PC-9 (cell line): Measurements from ENCODE around the gene ENPP6. TPM values are rescaled to one million over a fixed set of nuclear protein-coding genes. Genes with fewer than 3 reads are reported as not detected.

ENCODE experiments used
- BruUV-seq: library from RNA; stranded (reverse); fragments of 400-500 nt; replicated peaks from 2 replicates; lab custom pipeline; 2021; lab: Mats Ljungman, UMichigan
- CTCF ChIA-PET: fragments of 300-600 bp; sonication (Branson Sonifier 250); formaldehyde crosslinking; loops from one replicate; lab custom pipeline; 2022; ENCODE audit warnings: antibody characterized with exemption; lab: Charles Lee
- POLR2A ChIA-PET: fragments of 300-600 bp; sonication (Branson Sonifier 250); formaldehyde crosslinking; loops from one replicate; lab custom pipeline; 2022; ENCODE audit warnings: antibody characterized with exemption; ENCODE audit not compliant: unreplicated experiment; lab: Charles Lee
- DNase-seq, 2 experiments: peaks; one replicate each; pipeline versions ENCODE4 v3.0.0 to v3.0.0-alpha.2; 2015 to 2022; ENCODE audit warnings: mixed read lengths in 1 of 2
- H2AFZ ChIP-seq: fragments of 200-600 bp; sonication (generic); 2 replicates; pipeline ENCODE4 v1.8.1; 2017; ENCODE audit warnings: antibody characterized with exemption
- H3F3A ChIP-seq: fragments of 200-600 bp; sonication (generic); 2 replicates; pipeline ENCODE4 v1.8.1; 2017; ENCODE audit warnings: antibody characterized with exemption, mild to moderate bottlenecking, low read depth; ENCODE audit not compliant: insufficient read depth
- H3K27ac ChIP-seq: fragments of 200-600 bp; sonication (generic); 2 replicates; pipeline ENCODE4 v1.6.1; 2016; ENCODE audit warnings: mixed run types
- H3K27me3 ChIP-seq: fragments of 200-600 bp; sonication (generic); 2 replicates; pipeline ENCODE4 v1.6.1; 2016; ENCODE audit warnings: low read depth, mixed run types; ENCODE audit not compliant: insufficient read depth
- H3K36me3 ChIP-seq: fragments of 200-600 bp; sonication (generic); 2 replicates; pipeline ENCODE4 v1.6.1; 2016; ENCODE audit warnings: low read depth, mixed run types
- H3K4me1 ChIP-seq: fragments of 200-600 bp; sonication (generic); replicated peaks from 2 replicates; pipeline ENCODE4 v1.6.1; 2016; ENCODE audit warnings: mixed run types; ENCODE audit not compliant: insufficient read depth
- H3K4me2 ChIP-seq: fragments of 200-600 bp; sonication (generic); 2 replicates; pipeline ENCODE4 v1.6.1; 2017; ENCODE audit warnings: mixed run types
- H3K4me3 ChIP-seq: fragments of 200-600 bp; sonication (generic); 2 replicates; pipeline ENCODE4 v1.6.1; 2016; ENCODE audit warnings: mixed run types
- H3K79me2 ChIP-seq: fragments of 200-600 bp; sonication (generic); 2 replicates; pipeline ENCODE4 v1.6.1; 2017; ENCODE audit warnings: low read depth, mixed run types
- H3K9me2 ChIP-seq: fragments of 200-600 bp; sonication (generic); 2 replicates; pipeline ENCODE4 v1.8.1; 2017; ENCODE audit warnings: mild to moderate bottlenecking; ENCODE audit not compliant: insufficient read depth
- H3K9me3 ChIP-seq: fragments of 200-600 bp; sonication (generic); 2 replicates; pipeline ENCODE4 v1.8.1; 2016; ENCODE audit warnings: low read depth; ENCODE audit not compliant: insufficient read depth
- H4K20me1 ChIP-seq: fragments of 200-600 bp; sonication (generic); 2 replicates; pipeline ENCODE4 v1.8.1; 2017; ENCODE audit not compliant: insufficient read depth
- CTCF ChIP-seq: fragments of 200-600 bp; sonication (generic); conservative IDR thresholded peaks from 2 replicates; pipeline ENCODE4 v1.6.1; 2017; ENCODE audit warnings: mixed run types, antibody characterized with exemption, mild to moderate bottlenecking, moderate library complexity
- EZH2 ChIP-seq: fragments of 200-600 bp; sonication (generic); IDR thresholded peaks from 2 replicates; pipeline ENCODE4 v1.8.0; 2017; ENCODE audit warnings: antibody characterized with exemption, low read depth
- intact Hi-C: fragments of 100-400 bp; cut with micrococcal nuclease; formaldehyde crosslinking; loops from one replicate; pipeline ENCODE4 v1.10.0; 2022; ENCODE audit not compliant: unreplicated experiment
- total RNA-seq: library from RNA; stranded (reverse); gene quantifications from 2 replicates; pipeline ENCODE4 v1.2.3, GENCODE V29; 2021

ENPP6 gene
- total RNA-seq, 1 experiment from 2014 or later: not detected

GRCh38 chr4:184157322-184157721 is 60.4 kb downstream of the ENPP6 start:
- H3K4me2 ChIP-seq: no peak overlapping the region
- POLR2A ChIA-PET: no interaction called here
- H3K36me3 ChIP-seq: no peaks in the 10 kb centered on the region
- DNase-seq: no peak
- BruUV-seq: no TSS peak
- peaks cover 13% of the 10 kb centered on the region; the same call in 1 of the 2 replicates for H3K27me3 ChIP-seq
- CTCF ChIA-PET: no interaction called here
- no peaks in the 10 kb centered on the region for H4K20me1 ChIP-seq
- no peaks in the 10 kb centered on the region for H3K4me1 ChIP-seq
- TF ChIP-seq CTCF (no peak), EZH2 (no peak)
- no peak overlapping the region for H2AFZ ChIP-seq
- no peak overlapping the region for H3K4me3 ChIP-seq
- no peaks in the 10 kb centered on the region for H3K9me3 ChIP-seq
- no peak overlapping the region for H3K27ac ChIP-seq
- H3F3A ChIP-seq: no peaks in the 10 kb centered on the region
- intact Hi-C loops: no loop called here
- no peaks in the 10 kb centered on the region for H3K79me2 ChIP-seq
- H3K9me2 ChIP-seq: no peaks in the 10 kb centered on the region

GRCh38 chr4:184156163-184156920 is 61.3 kb downstream of the ENPP6 start:
- Histone ChIP-seq H3F3A (no peaks in the 10 kb centered on the region), H3K9me2 (no peaks in the 10 kb centered on the region), H3K9me3 (no peaks in the 10 kb centered on the region), H3K79me2 (no peaks in the 10 kb centered on the region), H3K27ac (no peak overlapping the region), H3K27me3 (peaks cover 13% of the 10 kb centered on the region; the same call in 1 of the 2 replicates), H2AFZ (no peak overlapping the region), H3K4me2 (no peak overlapping the region), H3K36me3 (no peaks in the 10 kb centered on the region), H3K4me1 (no peaks in the 10 kb centered on the region), H3K4me3 (no peak overlapping the region), H4K20me1 (no peaks in the 10 kb centered on the region)
- no peak for DNase-seq
- TF ChIP-seq EZH2: no peak
- intact Hi-C loops: no loop called here
- POLR2A ChIA-PET: no interaction called here
- BruUV-seq: no TSS peak
- CTCF ChIA-PET: no interaction called here

- Histone ChIP-seq H3K4me1 (no peaks in the 10 kb centered on the region), H3K27me3 (no peaks in the 10 kb centered on the region), H3F3A (no peaks in the 10 kb centered on the region), H2AFZ (no peak overlapping the region), H3K36me3 (no peaks in the 10 kb centered on the region), H3K79me2 (no peaks in the 10 kb centered on the region), H4K20me1 (no peaks in the 10 kb centered on the region), H3K4me3 (no peak overlapping the region), H3K27ac (no peak overlapping the region), H3K4me2 (no peak overlapping the region), H3K9me2 (no peaks in the 10 kb centered on the region), H3K9me3 (no peaks in the 10 kb centered on the region)
- CTCF ChIA-PET: interaction anchor here (0.6 kb wide), 1 partner anchor 10 kb away, joined by 3 read pairs; no protein-coding TSS in a partner anchor
- TF ChIP-seq EZH2: no peak
- TF ChIP-seq CTCF: no peak
- intact Hi-C loops: no loop called here
- no peak for DNase-seq
- POLR2A ChIA-PET: no interaction called here
- BruUV-seq: no TSS peak
These were observed 63.5 kb downstream of the ENPP6 start for GRCh38 chr4:184154199-184154598.
